ENCODE measurements around the gene NFATC3. TPM values are rescaled to one million over a fixed set of nuclear protein-coding genes. Genes with fewer than 3 reads are reported as not detected.

The NFATC3 gene
- total and polyA plus RNA-seq, 2 of the 8 experiments (the other 6 are each of a cell fraction or from before 2014, with no cell fraction given): 17.6 to 34.5 TPM

- TF ChIP-seq, protein P1, sequence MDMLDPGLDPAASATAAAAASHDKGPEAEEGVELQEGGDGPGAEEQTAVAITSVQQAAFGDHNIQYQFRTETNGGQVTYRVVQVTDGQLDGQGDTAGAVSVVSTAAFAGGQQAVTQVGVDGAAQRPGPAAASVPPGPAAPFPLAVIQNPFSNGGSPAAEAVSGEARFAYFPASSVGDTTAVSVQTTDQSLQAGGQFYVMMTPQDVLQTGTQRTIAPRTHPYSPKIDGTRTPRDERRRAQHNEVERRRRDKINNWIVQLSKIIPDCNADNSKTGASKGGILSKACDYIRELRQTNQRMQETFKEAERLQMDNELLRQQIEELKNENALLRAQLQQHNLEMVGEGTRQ (IDR thresholded peaks at IDR 0.05; ENCODE audit: low read length): no peak
- TF ChIP-seq, protein P2, sequence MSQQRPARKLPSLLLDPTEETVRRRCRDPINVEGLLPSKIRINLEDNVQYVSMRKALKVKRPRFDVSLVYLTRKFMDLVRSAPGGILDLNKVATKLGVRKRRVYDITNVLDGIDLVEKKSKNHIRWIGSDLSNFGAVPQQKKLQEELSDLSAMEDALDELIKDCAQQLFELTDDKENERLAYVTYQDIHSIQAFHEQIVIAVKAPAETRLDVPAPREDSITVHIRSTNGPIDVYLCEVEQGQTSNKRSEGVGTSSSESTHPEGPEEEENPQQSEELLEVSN (IDR thresholded peaks at IDR 0.05): no peak
- TF ChIP-seq POU5F1 (IDR thresholded peaks at IDR 0.05; ENCODE audit: low read depth, low read length) (no peak), HDAC6 (IDR thresholded peaks at IDR 0.05; ENCODE audit: low read depth, low read length) (no peak), CBX8 (IDR thresholded peaks at IDR 0.05; ENCODE audit: borderline replicate concordance, low read depth, low read length) (no peak), TCF12 (IDR thresholded peaks at IDR 0.05; ENCODE audit: low read depth, low read length) (no peak), BACH1 (IDR thresholded peaks at IDR 0.05; ENCODE audit: low read length) (no peak)
These were observed 130.1 kb downstream of the NFATC3 start (continued) for GRCh38 chr16:68215302-68215701.

All from H1 (cell line).